ENCODE results near the gene C17orf50.

- TF ChIP-seq, protein P1, sequence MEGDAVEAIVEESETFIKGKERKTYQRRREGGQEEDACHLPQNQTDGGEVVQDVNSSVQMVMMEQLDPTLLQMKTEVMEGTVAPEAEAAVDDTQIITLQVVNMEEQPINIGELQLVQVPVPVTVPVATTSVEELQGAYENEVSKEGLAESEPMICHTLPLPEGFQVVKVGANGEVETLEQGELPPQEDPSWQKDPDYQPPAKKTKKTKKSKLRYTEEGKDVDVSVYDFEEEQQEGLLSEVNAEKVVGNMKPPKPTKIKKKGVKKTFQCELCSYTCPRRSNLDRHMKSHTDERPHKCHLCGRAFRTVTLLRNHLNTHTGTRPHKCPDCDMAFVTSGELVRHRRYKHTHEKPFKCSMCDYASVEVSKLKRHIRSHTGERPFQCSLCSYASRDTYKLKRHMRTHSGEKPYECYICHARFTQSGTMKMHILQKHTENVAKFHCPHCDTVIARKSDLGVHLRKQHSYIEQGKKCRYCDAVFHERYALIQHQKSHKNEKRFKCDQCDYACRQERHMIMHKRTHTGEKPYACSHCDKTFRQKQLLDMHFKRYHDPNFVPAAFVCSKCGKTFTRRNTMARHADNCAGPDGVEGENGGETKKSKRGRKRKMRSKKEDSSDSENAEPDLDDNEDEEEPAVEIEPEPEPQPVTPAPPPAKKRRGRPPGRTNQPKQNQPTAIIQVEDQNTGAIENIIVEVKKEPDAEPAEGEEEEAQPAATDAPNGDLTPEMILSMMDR (IDR thresholded peaks at IDR 0.05), result no peak
- TF ChIP-seq POLR2A (IDR thresholded peaks at IDR 0.05), result no peak
Measured at GRCh38 chr17:35749560-35750412, 10.9 kb upstream of the C17orf50 start.
